Trophoblast cell (in vitro differentiated cells and primary cell): ENCODE data around the gene ULK1.

Source experiments
- DNase-seq, 2 donors: peaks; one replicate each; pipeline ENCODE4 v3.0.0-alpha.2; 2016
- H2AFZ ChIP-seq: 2 replicates; pipeline ENCODE4 v1.6.1; 2013; ENCODE audit warnings: low read length, moderate library complexity, mild to moderate bottlenecking; ENCODE audit not compliant: insufficient read depth, poor library complexity
- H2AK5ac ChIP-seq: 2 replicates; pipeline ENCODE4 v1.6.1; 2013; ENCODE audit warnings: mild to moderate bottlenecking, low read length
- H2BK120ac ChIP-seq: 2 replicates; pipeline ENCODE4 v1.6.1; 2013; ENCODE audit warnings: low read length, mild to moderate bottlenecking, moderate library complexity; ENCODE audit not compliant: insufficient read depth, poor library complexity
- H2BK12ac ChIP-seq: 2 replicates; pipeline ENCODE4 v1.6.1; 2013; ENCODE audit warnings: mild to moderate bottlenecking, low read length, moderate library complexity
- H2BK5ac ChIP-seq: 2 replicates; pipeline ENCODE4 v1.6.1; 2013; ENCODE audit warnings: low read length, low read depth, moderate library complexity, mild to moderate bottlenecking; ENCODE audit not compliant: poor library complexity
- H3K14ac ChIP-seq: 2 replicates; pipeline ENCODE4 v1.6.1; 2013; ENCODE audit warnings: mild to moderate bottlenecking, low read length
- H3K18ac ChIP-seq: 2 replicates; pipeline ENCODE4 v1.6.1; 2013; ENCODE audit warnings: mild to moderate bottlenecking, low read length
- H3K23ac ChIP-seq: 2 replicates; pipeline ENCODE4 v1.6.1; 2013; ENCODE audit warnings: low read length
- H3K27ac ChIP-seq: 2 replicates; pipeline ENCODE4 v1.5.1; 2013; ENCODE audit warnings: low read depth, mild to moderate bottlenecking, inconsistent platforms, low read length, moderate library complexity
- H3K27me3 ChIP-seq: 2 replicates; pipeline ENCODE4 v1.6.1; 2013; ENCODE audit warnings: inconsistent platforms, mild to moderate bottlenecking, low read length, moderate library complexity; ENCODE audit not compliant: insufficient read depth
- H3K36me3 ChIP-seq, 2 experiments: 1 replicate in 1 of 2; 2 replicates in 1 of 2; pipeline ENCODE4 v1.6.1; 2013; ENCODE audit warnings: low read length in 2 of 2, mild to moderate bottlenecking in 2 of 2, moderate library complexity in 1 of 2; ENCODE audit not compliant: insufficient read depth in 2 of 2, control insufficient read depth in 1 of 2
- H3K4ac ChIP-seq: 2 replicates; pipeline ENCODE4 v1.6.1; 2013; ENCODE audit warnings: low read depth, mild to moderate bottlenecking, low read length, moderate library complexity
- H3K4me1 ChIP-seq, 2 experiments: 1 replicate in 1 of 2; 2 replicates in 1 of 2; pipeline ENCODE4 v1.6.1; 2013; ENCODE audit warnings: low read length in 2 of 2, mild to moderate bottlenecking in 2 of 2, moderate library complexity in 1 of 2; ENCODE audit not compliant: insufficient read depth in 2 of 2, control insufficient read depth in 1 of 2
- H3K4me2 ChIP-seq: 2 replicates; pipeline ENCODE4 v1.6.1; 2013; ENCODE audit warnings: inconsistent platforms, mild to moderate bottlenecking, low read length, moderate library complexity
- H3K4me3 ChIP-seq: 2 replicates; pipeline ENCODE4 v1.5.1; 2013; ENCODE audit warnings: mild to moderate bottlenecking, low read depth, low read length, inconsistent platforms
- H3K79me1 ChIP-seq: one replicate; pipeline ENCODE4 v1.6.1; 2013; ENCODE audit warnings: low read length
- H3K79me2 ChIP-seq: 2 replicates; pipeline ENCODE4 v1.6.1; 2013; ENCODE audit warnings: low read length, mild to moderate bottlenecking; ENCODE audit not compliant: control insufficient read depth, insufficient read depth, poor library complexity
- H3K9ac ChIP-seq: 2 replicates; pipeline ENCODE4 v1.6.1; 2013; ENCODE audit warnings: mild to moderate bottlenecking, low read length
- H3K9me3 ChIP-seq: 2 replicates; pipeline ENCODE4 v1.6.1; 2013; ENCODE audit warnings: low read depth, mild to moderate bottlenecking, control low read depth, inconsistent platforms, low read length; ENCODE audit not compliant: insufficient read depth
- H4K12ac ChIP-seq: 2 replicates; pipeline ENCODE4 v1.6.1; 2013; ENCODE audit warnings: low read depth, mild to moderate bottlenecking, low read length, moderate library complexity
- H4K8ac ChIP-seq: 2 replicates; pipeline ENCODE4 v1.6.1; 2013; ENCODE audit warnings: low read depth, mild to moderate bottlenecking, low read length, moderate library complexity
- H4K91ac ChIP-seq: one replicate; pipeline ENCODE4 v1.6.1; 2013; ENCODE audit warnings: low read depth, mild to moderate bottlenecking, low read length, moderate library complexity
- WGBS: extraction: QIAGEN DNeasy Blood & Tissue Kit; methylation state at CpG from one replicate; pipeline ENCODE4 v1.1.7; 2013; ENCODE audit warnings: missing lambda C conversion rate; ENCODE audit not compliant: insufficient read length, insufficient coverage; ENCODE audit errors: extremely low coverage; 5-methylcytosine and 5-hydroxymethylcytosine counted together

The ULK1 gene

DNA sequence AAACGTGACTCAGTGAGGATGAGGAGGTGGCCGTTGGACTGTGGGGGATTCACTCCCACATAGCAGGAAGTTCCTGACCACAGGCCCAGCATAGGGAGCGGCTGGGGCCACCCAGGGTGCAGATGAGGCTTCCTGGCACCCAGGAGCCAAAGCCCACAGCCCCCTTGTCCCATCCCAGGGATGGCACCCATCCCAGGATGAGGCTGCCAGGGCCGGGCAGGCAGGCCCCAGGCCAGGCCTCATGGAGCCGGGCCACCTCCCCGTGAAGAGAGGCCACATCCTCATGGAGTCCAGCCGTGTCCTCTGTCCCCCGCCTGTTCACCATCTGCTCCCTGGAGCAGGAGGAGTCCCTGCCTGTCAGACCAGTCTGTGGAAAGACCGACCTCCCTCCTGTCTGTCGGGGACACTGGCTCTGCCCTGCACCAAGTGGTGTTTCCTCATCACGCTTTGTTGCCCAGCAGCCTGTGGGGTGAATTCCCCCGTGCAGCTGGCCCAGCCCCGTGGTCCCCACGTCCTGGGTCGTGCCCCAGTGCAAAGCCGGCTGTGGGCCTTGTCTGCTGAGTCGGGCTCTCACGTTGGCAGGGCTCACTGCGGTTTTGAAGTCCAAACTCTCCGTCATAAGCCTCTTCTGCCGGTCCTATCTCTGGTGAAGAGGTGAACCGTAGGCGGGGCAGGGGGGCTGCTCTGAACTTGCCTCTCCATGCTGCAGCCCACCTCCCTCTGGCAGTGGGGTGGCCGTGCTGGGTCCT lies 41.7 kb upstream of the ULK1 start:
- H3K79me1 ChIP-seq, result no peaks in the 10 kb centered on the region
- no peak overlapping the region for H3K4me3 ChIP-seq
- no peak overlapping the region for H4K12ac ChIP-seq
- no peak overlapping the region for H3K27ac ChIP-seq
- no peak overlapping the region for H3K18ac ChIP-seq
- H3K4me1 ChIP-seq, result no peaks in the 10 kb centered on the region
- no CpG with 5 or more reads among the region's 24 CpGs for WGBS
- peak overlapping the region; percentile 5 for H2AK5ac ChIP-seq
- no peak for DNase-seq
- H3K14ac ChIP-seq, result no peak overlapping the region
- H3K4me2 ChIP-seq, result no peak overlapping the region
- peak overlapping the region; percentile 4 for H4K8ac ChIP-seq
- H2AFZ ChIP-seq, result no peak overlapping the region
- no peak overlapping the region for H3K4ac ChIP-seq
- H2BK5ac ChIP-seq, result no peak overlapping the region
- H2BK120ac ChIP-seq, result no peak overlapping the region
- no peaks in the 10 kb centered on the region for H3K9me3 ChIP-seq
- no peaks in the 10 kb centered on the region for H3K79me2 ChIP-seq
- H3K36me3 ChIP-seq, result no peaks in the 10 kb centered on the region
- no peak overlapping the region for H2BK12ac ChIP-seq
- no peak overlapping the region for H3K9ac ChIP-seq
- H4K91ac ChIP-seq, result peak overlapping the region; percentile 26
- H3K27me3 ChIP-seq, result no peaks in the 10 kb centered on the region
- H3K23ac ChIP-seq, result no peak overlapping the region

DNA sequence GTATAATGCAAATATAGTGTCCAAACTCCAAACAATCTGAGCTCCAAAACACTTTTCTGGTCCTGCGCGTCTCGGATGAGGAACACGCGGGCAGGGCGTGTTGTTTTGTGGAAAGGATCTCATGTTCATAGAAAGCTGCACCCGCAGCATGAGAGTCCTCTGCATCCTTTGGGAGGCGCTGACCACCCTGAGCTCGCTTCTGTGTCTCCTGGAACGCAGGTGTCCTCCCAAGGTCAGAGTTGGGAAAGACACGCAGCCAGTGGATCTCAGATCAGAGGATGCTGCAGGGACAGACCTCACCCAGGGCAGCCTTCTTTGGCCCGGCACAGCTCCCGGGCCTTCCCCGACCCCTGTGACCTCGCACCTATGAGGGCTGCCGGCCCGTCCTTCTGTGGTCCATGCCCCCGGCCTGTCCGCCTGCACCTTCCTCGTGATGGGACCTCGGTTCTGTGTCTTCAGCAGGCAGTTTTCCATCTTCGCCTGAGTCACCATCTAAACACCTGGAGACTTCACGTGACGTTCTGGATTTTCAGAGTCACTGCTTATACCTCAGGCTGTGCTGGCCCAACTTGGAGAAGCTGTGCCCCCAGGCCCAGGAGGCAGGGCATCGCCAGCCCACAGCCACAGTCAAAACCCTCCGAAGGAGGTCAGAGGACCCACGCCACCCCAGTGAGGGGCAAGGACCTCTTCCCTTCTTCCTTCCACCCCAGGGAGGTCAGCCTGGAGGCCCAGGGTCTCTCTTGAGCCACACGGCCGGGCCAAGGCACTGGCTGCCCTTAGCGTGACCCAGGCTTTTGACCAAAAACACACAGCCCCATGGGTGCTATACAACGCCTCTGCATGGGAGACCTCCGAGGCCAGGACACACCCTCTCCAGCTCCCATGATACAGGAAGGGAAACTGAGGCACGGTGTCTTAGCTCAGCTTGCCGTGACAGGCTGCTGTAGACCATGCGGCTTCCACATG lies 40.3 kb upstream of the ULK1 start:
- WGBS, result no CpG with 5 or more reads among the region's 35 CpGs
- Histone ChIP-seq H3K27me3 (no peaks in the 10 kb centered on the region), H3K27ac (no peak overlapping the region), H3K36me3 (no peaks in the 10 kb centered on the region), H3K9me3 (no peaks in the 10 kb centered on the region), H2BK12ac (no peak overlapping the region), H3K9ac (no peak overlapping the region), H3K14ac (no peak overlapping the region), H3K18ac (no peak overlapping the region), H3K4me3 (no peak overlapping the region), H2AK5ac (peak overlapping the region; percentile 7), H2BK5ac (no peak overlapping the region), H4K91ac (no peak overlapping the region), H3K79me2 (no peaks in the 10 kb centered on the region), H4K8ac (no peak overlapping the region), H3K4me1 (no peaks in the 10 kb centered on the region), H3K4ac (no peak overlapping the region), H4K12ac (no peak overlapping the region), H3K4me2 (no peak overlapping the region), H2BK120ac (peak overlapping the region; percentile 8), H2AFZ (no peak overlapping the region), H3K23ac (no peak overlapping the region), H3K79me1 (no peaks in the 10 kb centered on the region)
- DNase-seq, result peak; percentile 42 to 67

- Histone ChIP-seq H3K9ac (no peak overlapping the region), H3K27me3 (no peaks in the 10 kb centered on the region), H3K18ac (no peak overlapping the region), H4K8ac (no peak overlapping the region), H4K12ac (no peak overlapping the region), H3K4ac (no peak overlapping the region), H3K79me1 (no peaks in the 10 kb centered on the region), H3K27ac (no peak overlapping the region), H3K14ac (no peak overlapping the region), H3K79me2 (no peaks in the 10 kb centered on the region), H3K9me3 (no peaks in the 10 kb centered on the region), H2AFZ (no peak overlapping the region), H3K4me1 (peaks cover 0 to 2% of the 10 kb centered on the region in 2 experiments), H2AK5ac (no peak overlapping the region), H4K91ac (peak overlapping the region; percentile 42), H3K4me3 (no peak overlapping the region), H3K23ac (no peak overlapping the region), H2BK120ac (no peak overlapping the region), H3K4me2 (no peak overlapping the region), H2BK12ac (peak overlapping the region; percentile 46), H3K36me3 (no peaks in the 10 kb centered on the region), H2BK5ac (no peak overlapping the region)
- DNase-seq, result no peak
- no CpG with 5 or more reads among the region's 16 CpGs for WGBS
Observed at GRCh38 chr12:131854861-131855476, 39.5 kb upstream of the ULK1 start.

GRCh38 chr12:131855521-131856142 lies 38.8 kb upstream of the ULK1 start:
- no peak overlapping the region for H3K4ac ChIP-seq
- H3K79me1 ChIP-seq, result peaks cover 3% of the 10 kb centered on the region
- H3K9me3 ChIP-seq, result no peaks in the 10 kb centered on the region
- no peak overlapping the region for H3K4me2 ChIP-seq
- no peak overlapping the region for H3K18ac ChIP-seq
- peaks cover 1 to 2% of the 10 kb centered on the region in 2 experiments for H3K4me1 ChIP-seq
- H3K27ac ChIP-seq, result no peak overlapping the region
- no peak overlapping the region for H2BK120ac ChIP-seq
- H4K8ac ChIP-seq, result no peak overlapping the region
- H3K23ac ChIP-seq, result no peak overlapping the region
- no peaks in the 10 kb centered on the region for H3K79me2 ChIP-seq
- H3K14ac ChIP-seq, result no peak overlapping the region
- H3K27me3 ChIP-seq, result no peaks in the 10 kb centered on the region
- H2AK5ac ChIP-seq, result peak overlapping the region; percentile 35
- no peak for DNase-seq
- H4K12ac ChIP-seq, result no peak overlapping the region
- WGBS, result no CpG with 5 or more reads among the region's 30 CpGs
- H3K36me3 ChIP-seq, result no peaks in the 10 kb centered on the region
- no peak overlapping the region for H2BK5ac ChIP-seq
- peak overlapping the region; percentile 42 for H4K91ac ChIP-seq
- H3K9ac ChIP-seq, result no peak overlapping the region
- H2BK12ac ChIP-seq, result peak overlapping the region; percentile 46
- H2AFZ ChIP-seq, result no peak overlapping the region
- no peak overlapping the region for H3K4me3 ChIP-seq
